Sigmoid colon (tissue), 4 donors: ENCODE data around the gene HS3ST6.

Experiments
- POLR2A ChIP-seq, 2 donors: fragments of 450-650 bp; IDR thresholded peaks; one replicate each; pipeline ENCODE4 v1.6.1; 2016; ENCODE audit warnings: antibody characterized with exemption in 2 of 2, mild to moderate bottlenecking in 2 of 2, moderate library complexity in 2 of 2
- POLR2AphosphoS5 ChIP-seq, 4 donors: sonication (generic); formaldehyde crosslinking; IDR thresholded peaks; one replicate each; pipeline ENCODE4 v1.6.1; 2017; ENCODE audit warnings: antibody characterized with exemption in 4 of 4
- TF ChIP-seq, protein P1 (sequence below), 4 experiments: fragments of 450-650 bp in 3 of 4; fragments of 200-600 bp in 1 of 4; IDR thresholded peaks; one replicate each; pipeline ENCODE4 v1.5.1; 2016 to 2019; ENCODE audit warnings: antibody characterized with exemption in 4 of 4, mild to moderate bottlenecking in 3 of 4, moderate library complexity in 2 of 4

DNA sequence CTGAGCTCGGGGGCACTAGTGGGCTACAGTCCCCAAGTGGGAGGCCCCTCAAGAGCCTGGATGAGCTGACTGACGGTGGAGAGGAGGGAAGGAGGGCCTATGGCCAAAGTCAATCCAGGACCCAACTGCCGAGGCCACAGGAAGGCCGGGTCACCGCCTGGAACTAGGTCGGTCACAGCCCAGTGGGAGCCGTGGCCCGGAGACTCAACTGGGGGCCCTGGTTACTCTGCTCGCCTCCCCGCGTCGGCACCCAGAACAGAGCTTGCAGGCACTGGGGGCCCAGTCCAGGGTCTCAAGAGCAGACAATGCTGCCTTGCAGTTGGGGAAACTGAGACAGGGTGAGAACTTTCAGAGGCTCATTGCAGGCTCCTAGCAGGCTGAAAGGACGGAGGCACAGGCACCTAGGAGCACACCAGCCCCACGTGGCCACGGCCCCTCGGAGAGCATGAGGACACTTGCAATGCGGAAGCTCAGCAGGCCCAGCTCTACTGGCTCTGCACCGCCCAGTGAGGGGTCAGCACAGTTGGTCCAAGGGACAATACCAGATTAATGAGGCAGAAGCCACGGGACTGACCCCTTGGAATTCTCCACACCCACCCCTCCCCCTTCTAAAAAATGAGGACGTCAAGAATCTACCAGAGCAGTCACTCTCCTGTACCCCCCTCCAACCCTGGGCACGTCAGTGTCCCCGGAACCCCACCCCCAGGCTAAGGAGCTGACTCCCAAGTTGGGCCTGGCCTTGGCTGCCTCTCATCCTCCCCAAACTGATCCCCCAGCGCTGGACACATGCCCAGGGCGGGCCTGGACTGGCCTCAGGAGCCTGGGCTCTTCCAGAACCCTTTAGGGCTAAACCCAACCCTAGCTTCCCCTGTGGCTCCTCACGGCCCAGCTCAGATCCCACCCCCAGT, 2.2 kb downstream of the HS3ST6 start:
- TF ChIP-seq, protein P1, sequence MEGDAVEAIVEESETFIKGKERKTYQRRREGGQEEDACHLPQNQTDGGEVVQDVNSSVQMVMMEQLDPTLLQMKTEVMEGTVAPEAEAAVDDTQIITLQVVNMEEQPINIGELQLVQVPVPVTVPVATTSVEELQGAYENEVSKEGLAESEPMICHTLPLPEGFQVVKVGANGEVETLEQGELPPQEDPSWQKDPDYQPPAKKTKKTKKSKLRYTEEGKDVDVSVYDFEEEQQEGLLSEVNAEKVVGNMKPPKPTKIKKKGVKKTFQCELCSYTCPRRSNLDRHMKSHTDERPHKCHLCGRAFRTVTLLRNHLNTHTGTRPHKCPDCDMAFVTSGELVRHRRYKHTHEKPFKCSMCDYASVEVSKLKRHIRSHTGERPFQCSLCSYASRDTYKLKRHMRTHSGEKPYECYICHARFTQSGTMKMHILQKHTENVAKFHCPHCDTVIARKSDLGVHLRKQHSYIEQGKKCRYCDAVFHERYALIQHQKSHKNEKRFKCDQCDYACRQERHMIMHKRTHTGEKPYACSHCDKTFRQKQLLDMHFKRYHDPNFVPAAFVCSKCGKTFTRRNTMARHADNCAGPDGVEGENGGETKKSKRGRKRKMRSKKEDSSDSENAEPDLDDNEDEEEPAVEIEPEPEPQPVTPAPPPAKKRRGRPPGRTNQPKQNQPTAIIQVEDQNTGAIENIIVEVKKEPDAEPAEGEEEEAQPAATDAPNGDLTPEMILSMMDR (IDR thresholded peaks at IDR 0.05) = no peak
- TF ChIP-seq POLR2A (IDR thresholded peaks at IDR 0.05) = no peak
- TF ChIP-seq POLR2AphosphoS5 (IDR thresholded peaks at IDR 0.05) = no peak
